H1 (cell line): ENCODE results near the gene SSR1. TPM values are rescaled to one million over a fixed set of nuclear protein-coding genes. Genes with fewer than 3 reads are reported as not detected.

Experiments used
- CTCF ChIA-PET: fragments of 300-600 bp; sonication (Branson Sonifier 250); formaldehyde crosslinking; loops from one replicate; lab custom pipeline; 2021; ENCODE audit not compliant: partially characterized antibody; lab: Charles Lee
- POLR2A ChIA-PET: fragments of 300-600 bp; sonication (Branson Sonifier 250); formaldehyde crosslinking; loops from one replicate; lab custom pipeline; 2021; ENCODE audit warnings: inconsistent platforms; ENCODE audit not compliant: partially characterized antibody; lab: Charles Lee
- DNase-seq, 2 experiments: peaks; one replicate each; pipeline versions ENCODE4 v3.0.0 to v3.0.0-alpha.2; 2010 to 2022; ENCODE audit warnings: low spot score in 2 of 2, low read depth in 1 of 2, mixed read lengths in 1 of 2
- FAIRE-seq: peaks from 2 replicates; lab custom pipeline; 2011; peaks lifted over from hg19 to GRCh38; lab: Jason Lieb, UNC
- H2AFZ ChIP-seq: 2 replicates; pipeline ENCODE4 v1.8.1; 2012; ENCODE audit warnings: low read length, inconsistent platforms
- H2AK5ac ChIP-seq: 2 replicates; pipeline ENCODE4 v1.6.1; 2013; ENCODE audit warnings: low read depth, low read length
- H2BK120ac ChIP-seq: replicated peaks from 2 replicates; pipeline ENCODE3; 2013; ENCODE audit warnings: low read depth, low read length, inconsistent platforms
- H2BK12ac ChIP-seq: 2 replicates; pipeline ENCODE4 v1.6.1; 2013; ENCODE audit warnings: low read depth, low read length
- H2BK15ac ChIP-seq: 2 replicates; pipeline ENCODE4 v1.6.1; 2013; ENCODE audit warnings: low read length
- H2BK20ac ChIP-seq: 2 replicates; pipeline ENCODE4 v1.6.1; 2013; ENCODE audit warnings: low read length
- H2BK5ac ChIP-seq: 2 replicates; pipeline ENCODE4 v1.6.1; 2013; ENCODE audit warnings: low read depth, low read length
- H3K14ac ChIP-seq: 2 replicates; pipeline ENCODE4 v1.6.1; 2013; ENCODE audit warnings: inconsistent platforms; ENCODE audit not compliant: insufficient read length
- H3K18ac ChIP-seq: 2 replicates; pipeline ENCODE4 v1.6.1; 2013; ENCODE audit warnings: low read length; ENCODE audit errors: extremely low read depth
- H3K23ac ChIP-seq: 2 replicates; pipeline ENCODE4 v1.6.1; 2013; ENCODE audit warnings: inconsistent platforms; ENCODE audit not compliant: insufficient read length
- H3K23me2 ChIP-seq: 2 replicates; pipeline ENCODE4 v1.6.1; 2013; ENCODE audit warnings: low read depth, low read length
- H3K27ac ChIP-seq: 2 replicates; pipeline ENCODE4 v1.6.1; 2011; ENCODE audit warnings: low read depth, low read length, inconsistent platforms
- H3K27me3 ChIP-seq, 4 experiments: replicated peaks in 1 of 4; 1 replicate in 1 of 4; 2 replicates in 3 of 4; pipeline versions ENCODE4 v1.6.1 to v1.8.1; 2011 to 2013; ENCODE audit warnings: low read length in 3 of 4, mild to moderate bottlenecking in 3 of 4, inconsistent platforms in 2 of 4, mixed read lengths in 2 of 4, moderate library complexity in 1 of 4; ENCODE audit not compliant: control insufficient read depth in 3 of 4, insufficient read depth in 3 of 4; ENCODE audit errors: extremely low read depth in 1 of 4
- H3K36me3 ChIP-seq, 4 experiments: 2 replicates each; pipeline versions ENCODE4 v1.6.1 to v1.8.1; 2011 to 2013; ENCODE audit warnings: mild to moderate bottlenecking in 4 of 4, low read length in 3 of 4, moderate library complexity in 2 of 4, control low read depth in 1 of 4, inconsistent platforms in 1 of 4; ENCODE audit not compliant: insufficient read depth in 4 of 4, control insufficient read depth in 2 of 4
- H3K4ac ChIP-seq: replicated peaks from 2 replicates; pipeline ENCODE3; 2013; ENCODE audit warnings: low read length, low read depth, mixed read lengths, inconsistent platforms; ENCODE audit not compliant: insufficient read length
- H3K4me1 ChIP-seq, 4 experiments: replicated peaks in 1 of 4; 1 replicate in 1 of 4; 2 replicates in 3 of 4; pipeline versions ENCODE4 v1.6.1 to v1.8.1; 2011 to 2013; ENCODE audit warnings: low read length in 3 of 4, inconsistent platforms in 2 of 4, mixed read lengths in 1 of 4; ENCODE audit not compliant: insufficient read depth in 4 of 4, control insufficient read depth in 3 of 4
- H3K4me2 ChIP-seq, 2 experiments: 2 replicates each; pipeline versions ENCODE4 v1.6.1 to v1.8.1; 2011 to 2013; ENCODE audit warnings: low read depth in 2 of 2, low read length in 2 of 2, control low read depth in 1 of 2, inconsistent platforms in 1 of 2, mild to moderate bottlenecking in 1 of 2; ENCODE audit not compliant: insufficient read depth in 1 of 2
- H3K4me3 ChIP-seq, 4 experiments: fragments of 200-600, 300-600 bp in 1 of 4; sonication (generic), shearing (Covaris generic), sonication (Bioruptor Twin) in 1 of 4; 2 replicates each; pipeline versions ENCODE4 v1.5.1 to v1.8.1; 2011 to 2016; ENCODE audit warnings: low read length in 4 of 4, low read depth in 3 of 4, control low read depth in 2 of 4, inconsistent platforms in 2 of 4, mild to moderate bottlenecking in 2 of 4, mixed read lengths in 1 of 4, moderate library complexity in 1 of 4; ENCODE audit not compliant: insufficient read depth in 2 of 4; ENCODE audit errors: extremely low read depth in 1 of 4
- H3K56ac ChIP-seq: replicated peaks from 2 replicates; pipeline ENCODE3; 2013; ENCODE audit warnings: low read depth, mild to moderate bottlenecking, mixed read lengths, low read length, inconsistent platforms; ENCODE audit not compliant: insufficient read length
- H3K79me1 ChIP-seq: 2 replicates; pipeline ENCODE4 v1.6.1; 2013; ENCODE audit warnings: low read depth, low read length, control low read depth
- H3K79me2 ChIP-seq, 2 experiments: 2 replicates each; pipeline versions ENCODE4 v1.6.1 to v1.8.1; 2012 to 2013; ENCODE audit warnings: low read length in 2 of 2, mild to moderate bottlenecking in 2 of 2, inconsistent platforms in 1 of 2; ENCODE audit not compliant: insufficient read depth in 2 of 2, control insufficient read depth in 1 of 2
- H3K9ac ChIP-seq, 4 experiments: replicated peaks in 1 of 4; 1 replicate in 1 of 4; 2 replicates in 3 of 4; pipeline versions ENCODE4 v1.6.1 to v1.8.1; 2011 to 2013; ENCODE audit warnings: low read depth in 3 of 4, low read length in 3 of 4, control low read depth in 2 of 4, mild to moderate bottlenecking in 2 of 4, moderate library complexity in 2 of 4, inconsistent platforms in 1 of 4; ENCODE audit errors: extremely low read depth in 1 of 4
- H3K9me3 ChIP-seq, 2 experiments: 2 replicates each; pipeline versions ENCODE4 v1.6.1 to v1.8.1; 2012 to 2013; ENCODE audit warnings: mild to moderate bottlenecking in 2 of 2, moderate library complexity in 2 of 2, control low read depth in 1 of 2, inconsistent platforms in 1 of 2, low read depth in 1 of 2, low read length in 1 of 2, mixed read lengths in 1 of 2; ENCODE audit not compliant: insufficient read depth in 2 of 2
- H4K20me1 ChIP-seq, 2 experiments: replicated peaks in 1 of 2; 2 replicates each; pipeline versions ENCODE3 to v1.8.1; 2011 to 2013; ENCODE audit warnings: inconsistent platforms in 2 of 2, low read length in 2 of 2, mild to moderate bottlenecking in 1 of 2; ENCODE audit not compliant: insufficient read depth in 2 of 2, control insufficient read depth in 1 of 2
- H4K5ac ChIP-seq: 2 replicates; pipeline ENCODE4 v1.6.1; 2013; ENCODE audit warnings: low read length, low read depth, mixed read lengths, inconsistent platforms; ENCODE audit not compliant: insufficient read length
- H4K8ac ChIP-seq: 2 replicates; pipeline ENCODE4 v1.8.0; 2013; ENCODE audit warnings: mild to moderate bottlenecking, moderate library complexity, low read length, inconsistent platforms; ENCODE audit not compliant: insufficient read depth; ENCODE audit errors: extremely low read depth
- H4K91ac ChIP-seq: replicated peaks from 2 replicates; pipeline ENCODE3; 2013; ENCODE audit warnings: low read length, mixed read lengths, inconsistent platforms; ENCODE audit not compliant: insufficient read length
- FOSL1 ChIP-seq: IDR thresholded peaks from 2 replicates; pipeline ENCODE4 v1.6.1; 2011; ENCODE audit warnings: mild to moderate bottlenecking, low read depth, low read length, moderate library complexity; ENCODE audit not compliant: insufficient read depth
- KDM1A ChIP-seq: fragments of 200-600, 300-600 bp; sonication (generic); IDR thresholded peaks from 2 replicates; pipeline ENCODE4 v1.7.1; 2016; ENCODE audit warnings: mild to moderate bottlenecking, low read length, borderline replicate concordance
- NRF1 ChIP-seq: IDR thresholded peaks from 2 replicates; pipeline ENCODE4 v1.6.1; 2011; ENCODE audit warnings: mild to moderate bottlenecking, low read depth, low read length, improper control_type of control experiment
- PHF8 ChIP-seq: fragments of 200-600 bp; sonication (generic); conservative IDR thresholded peaks from 2 replicates; pipeline ENCODE4 v1.7.1; 2012; ENCODE audit warnings: low read depth, mild to moderate bottlenecking, inconsistent platforms, low read length, moderate library complexity
- RAD21 ChIP-seq, 2 experiments: IDR thresholded peaks in 1 of 2; conservative IDR thresholded peaks in 1 of 2; 2 replicates each; pipeline ENCODE4 v1.6.1; 2011; ENCODE audit warnings: low read depth in 2 of 2, low read length in 2 of 2, improper control_type of control experiment in 1 of 2, inconsistent platforms in 1 of 2, mild to moderate bottlenecking in 1 of 2, moderate library complexity in 1 of 2
- RNF2 ChIP-seq: fragments of 200-900, 300-1000 bp; sonication (generic); IDR thresholded peaks from 2 replicates; pipeline ENCODE4 v1.7.1; 2016; ENCODE audit warnings: borderline replicate concordance, low read depth, mild to moderate bottlenecking, antibody characterized with exemption, low read length; ENCODE audit not compliant: poor library complexity, severe bottlenecking; ENCODE audit errors: missing control alignments
- RXRA ChIP-seq: IDR thresholded peaks from 2 replicates; pipeline ENCODE4 v1.6.1; 2011; ENCODE audit warnings: low read depth, mild to moderate bottlenecking, low read length, moderate library complexity; ENCODE audit not compliant: insufficient read depth
- SIN3A ChIP-seq, 2 experiments: IDR thresholded peaks in 1 of 2; conservative IDR thresholded peaks in 1 of 2; 2 replicates each; pipeline ENCODE4 v1.6.1; 2011 to 2012; ENCODE audit warnings: low read length in 2 of 2, improper control_type of control experiment in 1 of 2, low read depth in 1 of 2, mild to moderate bottlenecking in 1 of 2
- SUZ12 ChIP-seq: fragments of 200-600 bp; sonication (generic); IDR thresholded peaks from 2 replicates; pipeline ENCODE4 v1.6.1; 2012; ENCODE audit warnings: mild to moderate bottlenecking, inconsistent platforms, low read length, moderate library complexity, mixed read lengths
- TCF12 ChIP-seq: IDR thresholded peaks from 2 replicates; pipeline ENCODE4 v1.6.1; 2011; ENCODE audit warnings: low read depth, mild to moderate bottlenecking, low read length
- TEAD4 ChIP-seq: IDR thresholded peaks from 2 replicates; pipeline ENCODE4 v1.6.1; 2012; ENCODE audit warnings: low read depth, low read length, inconsistent platforms, mixed read lengths
- WGBS, 2 experiments: shearing (Covaris generic) in 1 of 2; methylation state at CpG; one replicate each; pipeline versions ENCODE4 v1.1.6 to v1.1.7; 2013 to 2015; ENCODE audit warnings: low lambda C conversion rate in 2 of 2, mixed read lengths in 2 of 2, inconsistent platforms in 1 of 2, low coverage in 1 of 2, missing lambda C conversion rate in 1 of 2; ENCODE audit not compliant: insufficient replicate concordance in 2 of 2, insufficient coverage in 1 of 2, insufficient read length in 1 of 2; ENCODE audit errors: extremely low coverage in 1 of 2, missing lambda C conversion rate in 1 of 2; 5-methylcytosine and 5-hydroxymethylcytosine counted together
- polyA plus RNA-seq, 7 experiments: library from polyadenylated mRNA; depleted of rRNA in 3 of 7; stranded (reverse) in 5 of 7; unstranded in 2 of 7; fragments of >200 nt in 5 of 7; fragments of 200-250 nt in 2 of 7; gene quantifications; 1 replicate in 5 of 7; 2 replicates in 1 of 7; 4 replicates in 1 of 7; pipeline versions ENCODE4 v1.2.1 to v1.2.3, GENCODE V29; 2011 to 2013; ENCODE audit warnings: missing spikeins in 2 of 7, mixed read lengths in 2 of 7
- total RNA-seq: library from RNA; stranded (reverse); fragmentation: NEBNext Ultra II Directional; extraction: Animal tissue kit (Norgen Biotek cat#: 25700); gene quantifications from 2 replicates; pipeline ENCODE4 v1.2.1, GENCODE V29; 2021
- TF ChIP-seq, protein P1 (sequence below): IDR thresholded peaks from 2 replicates; pipeline ENCODE4 v1.6.1; 2012; ENCODE audit warnings: inconsistent platforms

Gene SSR1
- total and polyA plus RNA-seq, 2 of the 8 experiments (the other 6 are each of a cell fraction or from before 2014, with no cell fraction given), result 26.6 to 117 TPM

DNA sequence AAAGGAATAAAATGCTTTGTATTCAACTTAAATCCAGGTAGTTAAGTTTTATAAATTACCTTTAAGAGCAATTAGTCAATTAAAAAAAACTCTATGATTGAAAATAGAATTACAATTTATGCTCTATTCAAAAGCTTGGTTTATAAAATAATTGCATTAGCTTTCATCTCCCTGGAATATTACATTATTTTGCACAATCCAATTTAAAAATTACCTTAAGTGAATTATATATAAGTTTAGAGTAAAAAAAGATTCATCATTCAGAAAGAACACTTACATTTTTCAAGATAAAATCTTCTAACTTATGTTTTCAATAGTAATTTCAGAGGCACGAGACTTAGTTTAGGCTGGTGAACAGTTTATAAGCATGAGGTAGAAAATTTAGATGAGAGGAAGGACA is 14.9 kb downstream of the SSR1 start:
- no peak for TF ChIP-seq TCF12
- TF ChIP-seq SUZ12, result no peak
- TF ChIP-seq FOSL1, result no peak
- no peak for TF ChIP-seq SIN3A (conservative IDR thresholded peaks at IDR 0.05 in 1 of 2, IDR thresholded peaks at IDR 0.05 in 1 of 2; ENCODE audit: low read depth in 1 of 2, low read length in 2 of 2)
- TF ChIP-seq KDM1A, result no peak
- no peak for TF ChIP-seq TEAD4
- TF ChIP-seq RXRA, result no peak
- TF ChIP-seq, protein P1, sequence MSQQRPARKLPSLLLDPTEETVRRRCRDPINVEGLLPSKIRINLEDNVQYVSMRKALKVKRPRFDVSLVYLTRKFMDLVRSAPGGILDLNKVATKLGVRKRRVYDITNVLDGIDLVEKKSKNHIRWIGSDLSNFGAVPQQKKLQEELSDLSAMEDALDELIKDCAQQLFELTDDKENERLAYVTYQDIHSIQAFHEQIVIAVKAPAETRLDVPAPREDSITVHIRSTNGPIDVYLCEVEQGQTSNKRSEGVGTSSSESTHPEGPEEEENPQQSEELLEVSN, result no peak
- no peak for TF ChIP-seq NRF1
- no peak for TF ChIP-seq RNF2
- no peak for TF ChIP-seq RAD21 (IDR thresholded peaks at IDR 0.05 in 1 of 2, conservative IDR thresholded peaks at IDR 0.05 in 1 of 2; ENCODE audit: low read depth in 2 of 2, low read length in 2 of 2)
- no peak for TF ChIP-seq PHF8
- Histone ChIP-seq H3K79me1 (no peaks in the 10 kb centered on the region), H3K9ac (no peak overlapping the region), H2BK120ac (no peak overlapping the region), H4K20me1 (peaks cover 0 to 2% of the 10 kb centered on the region in 2 experiments), H3K14ac (no peak overlapping the region), H2BK15ac (no peak overlapping the region), H3K4me3 (no peak overlapping the region), H3K27me3 (no peaks in the 10 kb centered on the region), H4K91ac (no peak overlapping the region), H3K23me2 (no peaks in the 10 kb centered on the region), H2BK12ac (no peak overlapping the region), H3K23ac (no peak overlapping the region), H3K36me3 (peaks cover 17 to 88% (median 51%) of the 10 kb centered on the region in 4 experiments), H2AFZ (no peak overlapping the region), H3K79me2 (no peaks in the 10 kb centered on the region), H2AK5ac (no peak overlapping the region), H3K4ac (no peak overlapping the region), H3K18ac (no peak overlapping the region), H3K56ac (no peak overlapping the region), H4K8ac (no peak overlapping the region), H4K5ac (no peak overlapping the region), H3K9me3 (no peaks in the 10 kb centered on the region), H3K27ac (no peak overlapping the region), H3K4me1 (no peaks in the 10 kb centered on the region), H2BK5ac (no peak overlapping the region), H2BK20ac (no peak overlapping the region), H3K4me2 (no peak overlapping the region)
- CTCF ChIA-PET, result interaction anchor here (2.0 kb wide), 1 partner anchor 21 kb away, joined by 5 read pairs; no protein-coding TSS in a partner anchor
- no peak for DNase-seq
- POLR2A ChIA-PET, result no interaction called here
- no peak for FAIRE-seq
- WGBS, 2 experiments, result 92% methylated on average over 1 of the region's 1 CpG; no CpG with 5 or more reads in 1 of the 2 experiments
